Neuron (in vitro differentiated cells): ENCODE data around the gene KRTAP4-7.
"Not testable (repeated sequence)": the region's sequence is repeated elsewhere in the genome, so short reads cannot be mapped to it uniquely, and the experiment has no call there.

Source experiments
- H2AFZ ChIP-seq: one replicate; pipeline ENCODE4 v1.6.1; 2013; ENCODE audit warnings: low read depth, mild to moderate bottlenecking, inconsistent platforms, low read length, moderate library complexity
- H3K27me3 ChIP-seq: one replicate; pipeline ENCODE4 v1.6.1; 2013; ENCODE audit warnings: low read length; ENCODE audit not compliant: insufficient read depth
- H3K36me3 ChIP-seq: one replicate; pipeline ENCODE4 v1.6.1; 2013; ENCODE audit warnings: low read length; ENCODE audit not compliant: insufficient read depth
- H3K4me1 ChIP-seq: one replicate; pipeline ENCODE4 v1.6.1; 2013; ENCODE audit warnings: low read length; ENCODE audit not compliant: insufficient read depth
- H3K4me3 ChIP-seq: 2 replicates; pipeline ENCODE4 v1.5.1; 2013; ENCODE audit warnings: mild to moderate bottlenecking, low read length, moderate library complexity
- H3K9me3 ChIP-seq: one replicate; pipeline ENCODE4 v1.6.1; 2013; ENCODE audit warnings: low read length

The KRTAP4-7 gene

DNA sequence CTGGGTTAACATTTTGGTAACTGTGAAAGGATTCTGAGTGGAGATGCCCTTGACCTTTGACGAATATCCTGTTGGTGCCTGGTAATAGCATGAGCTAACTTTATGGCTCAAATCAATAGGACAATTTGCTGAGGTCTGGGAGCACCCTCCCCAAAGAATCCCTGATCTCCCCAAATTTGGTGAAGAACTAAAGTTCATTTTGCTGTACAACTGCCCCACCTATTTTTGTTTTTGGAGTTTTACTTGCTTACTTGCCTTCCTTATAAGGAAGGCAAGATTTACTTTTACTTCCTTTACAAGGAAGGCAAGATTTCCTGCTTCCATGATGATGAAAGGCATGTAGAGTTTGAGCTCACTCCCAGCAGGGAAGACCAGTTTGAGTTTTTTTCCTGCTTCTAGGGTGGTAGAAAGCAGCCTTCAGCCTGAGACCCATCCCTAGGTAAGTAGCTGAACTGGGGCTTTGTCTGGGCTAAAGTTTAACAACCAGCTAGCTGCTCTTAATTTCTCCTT lies 24.0 kb downstream of the KRTAP4-7 start:
- H3K4me3 ChIP-seq: no peak overlapping the region
- no peaks in the 10 kb centered on the region for H3K27me3 ChIP-seq
- no peak overlapping the region for H2AFZ ChIP-seq

DNA sequence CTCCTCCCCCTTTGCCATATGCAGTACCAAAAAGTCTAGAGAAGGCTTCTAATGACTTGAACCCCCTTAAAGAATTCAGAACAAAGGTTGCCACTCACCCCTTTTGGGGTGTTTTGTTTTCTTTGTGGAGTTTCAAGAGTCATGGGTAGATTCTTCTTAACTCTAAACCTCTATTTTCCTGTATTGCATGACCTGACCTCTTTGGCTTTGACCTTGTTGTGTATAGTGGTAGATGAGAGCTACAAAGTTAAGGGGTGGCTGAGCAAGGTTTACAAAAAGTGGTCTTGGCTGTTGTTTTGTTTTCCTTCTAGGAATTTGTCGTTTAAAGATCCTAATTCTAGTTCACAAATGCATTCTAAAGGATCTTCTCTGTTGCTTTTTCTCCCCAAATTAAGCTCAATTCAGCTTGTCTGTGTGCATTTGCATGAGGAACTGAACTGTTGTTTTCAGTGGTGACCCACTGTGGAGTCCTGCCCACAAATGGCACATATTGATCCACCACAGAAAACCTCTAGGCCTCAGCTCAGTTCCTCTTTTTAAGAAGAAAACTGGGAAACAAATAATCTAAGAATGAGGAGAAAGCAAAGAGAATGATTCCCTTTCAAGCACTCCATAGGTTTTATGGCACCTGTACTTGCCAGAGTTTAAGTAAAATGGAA lies 24.9 kb downstream of the KRTAP4-7 start:
- H3K27me3 ChIP-seq, H3K9me3 ChIP-seq, H3K4me1 ChIP-seq, H3K4me3 ChIP-seq, H2AFZ ChIP-seq, H3K36me3 ChIP-seq: not testable (repeated sequence)

More for the DNA sequence above, 24.0 kb downstream of the KRTAP4-7 start:
- Histone ChIP-seq H3K9me3 (no peaks in the 10 kb centered on the region), H3K4me1 (no peaks in the 10 kb centered on the region), H3K36me3 (no peaks in the 10 kb centered on the region)

DNA sequence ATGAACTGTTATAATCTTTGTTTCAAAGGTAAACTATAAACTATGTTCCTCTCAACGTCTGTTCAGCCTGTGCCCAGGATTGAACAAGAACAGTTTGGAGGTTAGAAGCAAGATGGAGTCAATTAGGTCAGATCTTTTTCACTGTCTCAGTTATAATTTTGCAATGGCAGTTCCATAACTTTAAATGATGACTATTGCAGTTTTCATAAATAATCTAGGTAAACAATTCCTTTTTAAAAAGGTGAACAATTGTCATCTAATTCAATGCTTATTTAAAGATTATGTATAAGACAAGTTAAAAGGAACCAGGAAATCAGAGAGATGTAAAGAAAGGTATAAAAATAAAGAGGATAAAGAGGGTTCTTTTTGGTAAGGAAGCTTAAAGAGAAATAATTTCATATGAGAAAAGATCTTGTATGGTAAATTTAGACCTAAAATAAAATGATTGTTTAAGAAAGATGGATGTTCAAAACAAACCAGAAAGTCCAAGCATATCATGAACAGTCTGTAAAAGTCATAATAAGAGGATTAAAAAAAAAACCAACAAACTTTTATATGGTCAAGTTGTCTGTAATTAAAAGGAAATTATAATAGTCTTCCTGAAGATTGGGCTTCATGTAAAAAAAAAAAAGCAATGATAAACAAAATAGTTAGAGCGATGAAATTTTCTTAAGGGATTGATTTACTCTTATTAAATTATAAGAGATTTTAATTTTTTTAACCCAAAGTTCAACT lies 27.4 kb downstream of the KRTAP4-7 start:
- Histone ChIP-seq H3K4me3 (no peak overlapping the region), H3K9me3 (no peaks in the 10 kb centered on the region), H3K36me3 (no peaks in the 10 kb centered on the region), H3K27me3 (peaks cover under 1% of the 10 kb centered on the region), H3K4me1 (peaks cover 7% of the 10 kb centered on the region), H2AFZ (no peak overlapping the region)

DNA sequence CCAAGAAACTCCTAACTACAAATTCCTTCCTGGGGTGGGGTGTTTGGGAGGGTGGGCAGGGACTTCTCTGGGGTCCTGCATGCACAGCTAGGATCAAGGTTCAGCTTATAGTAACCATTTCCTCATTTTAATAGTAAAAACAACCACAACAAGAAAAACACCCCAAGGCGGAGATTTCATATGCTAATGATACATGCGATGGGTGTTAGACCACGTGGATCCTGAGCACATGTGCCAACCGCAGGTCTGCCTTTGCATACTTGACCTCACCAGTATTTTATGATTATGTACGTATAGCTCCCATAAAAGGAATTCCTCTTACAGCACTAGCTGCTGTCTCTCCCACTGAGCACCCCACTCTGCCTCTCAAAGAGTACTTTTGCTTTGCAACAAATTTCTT lies 32.3 kb downstream of the KRTAP4-7 start:
- Histone ChIP-seq H3K36me3 (no peaks in the 10 kb centered on the region), H3K27me3 (peaks cover 2% of the 10 kb centered on the region), H3K4me1 (peaks cover 7% of the 10 kb centered on the region), H3K4me3 (no peak overlapping the region), H2AFZ (no peak overlapping the region), H3K9me3 (no peaks in the 10 kb centered on the region)

DNA sequence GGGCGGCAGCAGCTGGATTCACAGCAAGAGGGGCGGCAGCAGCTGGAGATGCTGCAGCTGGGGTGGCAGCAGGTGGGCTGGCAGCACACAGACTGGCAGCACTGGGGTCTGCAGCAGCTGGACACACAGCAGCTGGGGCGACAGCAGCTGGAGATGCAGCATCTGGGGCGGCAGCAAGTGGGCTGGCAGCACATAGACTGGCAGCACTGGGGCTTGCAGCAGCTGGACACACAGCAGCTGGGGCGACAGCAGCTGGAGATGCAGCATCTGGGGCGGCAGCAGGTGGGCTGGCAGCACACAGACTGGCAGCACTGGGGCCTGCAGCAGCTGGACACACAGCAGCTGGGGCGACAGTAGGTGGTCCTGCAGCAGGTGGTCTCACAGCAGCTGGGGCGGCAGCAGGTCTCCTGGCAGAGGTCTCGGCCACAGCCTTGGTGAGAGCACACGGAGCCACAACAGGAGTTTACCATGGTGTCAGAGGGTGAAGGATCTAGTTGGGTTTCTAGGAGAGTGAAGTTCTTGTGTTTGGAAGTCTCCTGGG lies 34.0 kb downstream of the KRTAP4-7 start, which contains the start of gene KRTAP4-11:
Gene KRTAP4-11, minus strand, starts transcription at position 528 of the 541 bp plus-strand sequence. Its CDS starts 58 bp downstream, at position 470.
- not testable (repeated sequence) for H3K27me3 ChIP-seq, H2AFZ ChIP-seq, H3K36me3 ChIP-seq, H3K4me1 ChIP-seq, H3K4me3 ChIP-seq, H3K9me3 ChIP-seq

DNA sequence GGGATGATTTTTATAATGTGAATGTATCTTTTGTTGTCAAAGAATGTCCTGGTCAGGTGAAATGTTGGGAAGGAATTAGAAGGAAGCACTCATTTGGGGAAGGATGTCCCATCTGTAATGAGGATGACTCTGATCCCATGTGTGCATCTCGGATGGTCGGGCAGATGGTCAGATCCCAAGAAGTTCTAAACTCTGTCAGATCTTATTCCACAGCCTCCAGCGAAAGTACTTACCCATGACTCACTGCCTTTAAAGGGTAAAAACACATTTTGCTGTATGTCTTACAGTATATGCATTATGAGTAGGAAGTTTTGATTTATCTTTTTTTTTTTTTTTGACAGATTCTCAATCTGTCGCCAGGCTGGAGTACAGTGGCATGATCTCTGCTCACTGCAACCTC lies 34.8 kb downstream of the KRTAP4-7 start:
- Histone ChIP-seq H3K4me3 (no peak overlapping the region), H3K4me1 (peaks cover 7% of the 10 kb centered on the region), H3K9me3 (no peaks in the 10 kb centered on the region)

DNA sequence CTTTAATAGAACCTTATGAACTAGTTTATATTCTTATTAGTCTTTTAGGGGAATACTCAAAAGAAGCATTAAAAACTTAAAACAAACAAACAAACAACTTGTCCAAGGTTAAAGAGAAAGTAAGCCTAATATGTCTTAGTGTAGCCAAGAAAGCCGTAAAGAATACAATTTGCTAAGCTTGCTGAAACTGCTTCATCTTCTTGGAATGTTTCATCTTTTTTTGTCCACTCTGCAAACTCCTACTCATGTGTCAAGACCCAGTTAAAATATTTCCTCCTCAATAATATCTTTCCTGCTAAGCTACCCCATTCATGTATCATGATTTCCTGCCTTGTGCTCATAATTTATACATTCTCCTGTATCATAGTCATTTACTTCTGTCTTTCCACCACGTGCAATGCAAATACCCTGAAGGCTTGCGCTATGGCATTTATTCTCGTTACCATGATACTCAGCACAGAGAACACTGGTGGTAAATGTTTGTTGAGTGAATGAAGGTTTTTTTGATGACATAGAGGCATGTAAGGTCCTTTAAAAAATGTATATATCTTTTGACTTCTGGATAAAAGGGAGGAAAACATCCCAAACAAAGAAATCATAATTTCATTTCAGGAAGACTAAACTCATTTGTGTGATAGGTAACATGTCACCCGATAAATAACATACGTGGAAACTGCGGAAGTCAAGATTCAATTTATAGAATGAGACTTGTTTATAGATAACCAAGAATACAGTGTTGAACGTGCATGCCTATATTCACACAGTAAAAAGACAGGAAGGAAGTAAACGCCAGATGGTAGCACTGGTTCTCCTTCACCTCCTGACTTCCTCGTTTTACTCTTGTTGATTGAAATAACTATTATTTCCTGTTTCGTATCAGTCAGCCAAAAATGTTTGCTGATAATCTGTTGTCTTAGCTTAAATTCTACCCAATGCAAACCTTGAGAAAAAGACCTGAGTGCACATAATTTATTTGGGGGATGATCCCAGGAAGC lies 36.0 kb downstream of the KRTAP4-7 start:
- H3K4me1 ChIP-seq, H3K9me3 ChIP-seq, H3K27me3 ChIP-seq, H3K4me3 ChIP-seq, H2AFZ ChIP-seq, H3K36me3 ChIP-seq: not testable (repeated sequence)

More for the DNA sequence above, 34.8 kb downstream of the KRTAP4-7 start:
- Histone ChIP-seq H3K27me3 (peaks cover 2% of the 10 kb centered on the region), H3K36me3 (no peaks in the 10 kb centered on the region), H2AFZ (no peak overlapping the region)

DNA sequence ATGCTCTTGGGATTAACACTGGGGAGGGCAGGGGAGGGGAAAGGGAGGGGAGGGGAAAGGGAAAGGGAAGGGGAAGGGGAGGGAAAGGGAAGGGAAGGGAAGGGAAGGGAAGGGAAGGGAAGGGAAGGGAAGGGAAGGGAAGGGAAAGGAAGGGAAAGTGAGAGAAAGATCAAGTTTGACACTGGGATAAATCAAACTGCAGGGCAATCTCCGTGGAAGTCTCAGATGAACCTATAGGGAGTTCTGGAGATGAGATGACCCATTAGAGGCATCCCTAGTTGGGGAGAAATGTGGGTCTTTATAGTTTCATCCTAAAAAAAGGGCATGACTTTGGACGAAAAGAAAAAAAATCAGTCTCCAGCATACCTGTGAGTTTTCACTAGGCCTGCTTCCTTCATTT lies 37.8 kb downstream of the KRTAP4-7 start:
- H3K36me3 ChIP-seq: no peaks in the 10 kb centered on the region
- H3K9me3 ChIP-seq: no peaks in the 10 kb centered on the region
- no peaks in the 10 kb centered on the region for H3K4me1 ChIP-seq
- H2AFZ ChIP-seq: no peak overlapping the region
- H3K27me3 ChIP-seq: no peaks in the 10 kb centered on the region
- H3K4me3 ChIP-seq: no peak overlapping the region

DNA sequence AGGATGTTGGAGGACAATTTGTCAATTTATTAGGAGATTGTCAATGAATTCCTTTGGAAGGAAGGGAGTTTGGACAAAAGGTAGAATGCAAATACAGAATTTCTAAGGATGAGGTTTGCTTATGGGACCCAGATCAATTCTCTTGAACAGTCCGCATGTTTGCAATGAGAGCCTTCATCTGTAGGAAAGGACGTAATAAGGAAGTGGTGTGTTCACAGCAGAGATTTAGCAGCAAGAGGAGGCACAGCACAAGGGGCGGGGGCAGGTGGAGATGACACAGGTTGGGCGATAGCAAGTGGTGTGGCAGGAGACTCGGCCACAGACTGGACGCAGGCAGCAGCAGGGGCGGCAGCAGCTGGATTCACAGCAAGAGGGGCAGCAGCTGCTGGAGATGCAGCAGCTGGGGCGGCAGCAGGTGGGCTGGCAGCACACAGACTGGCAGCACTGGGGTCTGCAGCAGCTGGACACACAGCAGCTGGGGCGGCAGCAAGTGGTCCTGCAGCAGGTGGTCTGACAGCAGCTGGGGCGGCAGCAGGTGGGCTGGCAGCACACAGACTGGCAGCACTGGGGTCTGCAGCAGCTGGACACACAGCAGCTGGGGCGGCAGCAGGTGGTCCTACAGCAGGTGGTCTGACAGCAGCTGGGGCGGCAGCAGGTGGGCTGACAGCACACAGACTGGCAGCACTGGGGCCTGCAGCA lies 39.5 kb downstream of the KRTAP4-7 start:
- not testable (repeated sequence) for H3K27me3 ChIP-seq, H3K36me3 ChIP-seq, H3K4me1 ChIP-seq, H3K4me3 ChIP-seq, H2AFZ ChIP-seq, H3K9me3 ChIP-seq

DNA sequence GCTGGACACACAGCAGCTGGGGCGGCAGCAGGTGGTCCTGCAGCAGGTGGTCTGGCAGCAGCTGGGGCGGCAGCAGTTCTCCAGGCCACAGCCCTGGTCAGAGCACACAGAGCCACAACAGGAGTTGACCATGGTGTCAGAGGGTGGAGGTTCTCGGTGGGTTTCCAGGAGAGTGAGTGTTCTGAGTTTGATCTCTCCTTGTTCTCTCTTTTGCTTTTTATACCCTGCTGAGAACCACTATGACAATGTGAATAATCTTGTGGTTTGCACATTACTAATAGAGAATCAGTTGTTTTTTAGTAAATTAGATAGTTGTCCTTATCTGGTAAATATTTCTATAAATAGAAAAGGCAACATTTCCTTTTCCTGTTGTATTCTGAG lies 40.0 kb downstream of the KRTAP4-7 start, which contains the start of gene KRTAP4-12:
Gene KRTAP4-12, minus strand, starts transcription at position 192 of the 381 bp plus-strand sequence. Its CDS starts 60 bp downstream, at position 132.
- H3K36me3 ChIP-seq, H2AFZ ChIP-seq, H3K4me1 ChIP-seq, H3K9me3 ChIP-seq, H3K4me3 ChIP-seq, H3K27me3 ChIP-seq: not testable (repeated sequence)

DNA sequence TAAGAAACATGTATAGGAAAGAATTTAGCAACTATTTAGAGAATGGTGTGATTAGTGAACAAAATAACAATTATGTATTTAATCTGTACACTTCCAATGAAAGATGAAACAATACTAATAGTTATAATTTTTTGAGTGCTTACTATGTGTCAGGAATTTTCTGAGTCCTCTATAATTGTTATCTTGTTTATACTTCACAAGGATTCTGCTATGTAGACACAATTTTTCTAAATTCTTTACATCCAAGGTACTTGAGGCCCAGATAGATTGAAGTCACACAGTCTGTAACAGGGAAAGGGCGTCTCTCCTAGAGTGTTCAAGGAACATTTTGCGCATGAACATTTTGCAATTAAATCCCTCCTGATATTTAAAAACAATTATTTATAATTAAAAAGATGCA lies 41.1 kb downstream of the KRTAP4-7 start:
- Histone ChIP-seq H3K4me3 (no peak overlapping the region), H3K27me3 (no peaks in the 10 kb centered on the region), H3K9me3 (no peaks in the 10 kb centered on the region), H2AFZ (no peak overlapping the region), H3K4me1 (no peaks in the 10 kb centered on the region), H3K36me3 (no peaks in the 10 kb centered on the region)

DNA sequence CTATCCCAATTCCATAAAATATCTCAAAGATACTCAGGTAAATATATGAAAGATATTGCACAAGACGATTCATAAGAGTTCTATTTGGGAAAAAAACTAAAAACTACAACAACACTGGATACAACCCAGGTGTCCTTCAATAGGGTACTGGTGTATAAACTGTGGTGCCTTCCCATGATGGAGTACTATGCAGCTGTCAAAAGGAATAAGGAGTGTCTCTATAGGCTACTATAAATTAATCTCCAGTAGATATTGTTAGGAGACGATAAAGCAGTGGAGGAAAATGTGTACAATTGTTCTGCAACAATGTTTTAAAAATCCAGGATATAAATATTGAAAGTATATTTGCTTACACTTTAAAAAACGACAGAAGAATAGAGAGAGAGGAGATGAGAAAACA lies 42.5 kb downstream of the KRTAP4-7 start:
- no peaks in the 10 kb centered on the region for H3K36me3 ChIP-seq
- no peak overlapping the region for H2AFZ ChIP-seq
- no peaks in the 10 kb centered on the region for H3K27me3 ChIP-seq
- no peaks in the 10 kb centered on the region for H3K9me3 ChIP-seq
- no peak overlapping the region for H3K4me3 ChIP-seq
- H3K4me1 ChIP-seq: no peaks in the 10 kb centered on the region
